Panc1 (cell line): Measurements from ENCODE around the gene EMC9. TPM values are rescaled to one million over a fixed set of nuclear protein-coding genes. Genes with fewer than 3 reads are reported as not detected.

Experiments
- ATAC-seq: fragments of 200-7000 bp; cut with Tn5 transposase; 2 replicates; pipeline ENCODE4 v1.9.1; 2020; ENCODE audit warnings: mild to moderate bottlenecking, moderate library complexity
- BruUV-seq: library from RNA; stranded (reverse); fragments of 400-500 nt; replicated peaks from 2 replicates; lab custom pipeline; 2021; lab: Mats Ljungman, UMichigan
- CTCF ChIA-PET: fragments of 300-600 bp; sonication (Branson Sonifier 250); formaldehyde crosslinking; loops from one replicate; lab custom pipeline; 2022; ENCODE audit warnings: antibody characterized with exemption; lab: Charles Lee
- POLR2A ChIA-PET: fragments of 300-600 bp; sonication (Branson Sonifier 250); formaldehyde crosslinking; loops from one replicate; lab custom pipeline; 2022; ENCODE audit warnings: antibody characterized with exemption; lab: Charles Lee
- DNase-seq: peaks from one replicate; pipeline ENCODE4 v3.0.0-alpha.2; 2010; ENCODE audit warnings: low read depth, low spot score
- H3K27ac ChIP-seq: 2 replicates; pipeline ENCODE4 v1.5.1; 2011; ENCODE audit warnings: mild to moderate bottlenecking, low read length, inconsistent platforms
- H3K27me3 ChIP-seq: fragments of 200-500 bp; sonication (Bioruptor generic); 2 replicates; pipeline ENCODE4 v1.6.0; 2014; ENCODE audit warnings: low read length, inconsistent platforms; ENCODE audit not compliant: control insufficient read depth, insufficient read depth
- H3K36me3 ChIP-seq: fragments of 200-500 bp; sonication (Bioruptor generic); 2 replicates; pipeline ENCODE4 v1.5.1; 2014; ENCODE audit warnings: inconsistent platforms, mild to moderate bottlenecking, low read length, moderate library complexity; ENCODE audit not compliant: control insufficient read depth, insufficient read depth
- H3K4me1 ChIP-seq: 2 replicates; pipeline ENCODE4 v1.5.1; 2011; ENCODE audit warnings: inconsistent platforms, mild to moderate bottlenecking, low read length, moderate library complexity; ENCODE audit not compliant: control insufficient read depth, insufficient read depth
- H3K4me3 ChIP-seq, 2 experiments: 2 replicates each; pipeline ENCODE4 v1.5.1; 2011 to 2012; ENCODE audit warnings: low read depth in 2 of 2, low read length in 2 of 2, mild to moderate bottlenecking in 2 of 2, inconsistent platforms in 1 of 2, moderate library complexity in 1 of 2
- H3K9me3 ChIP-seq: fragments of 200-500 bp; sonication (Bioruptor generic); 2 replicates; pipeline ENCODE4 v1.5.1; 2014; ENCODE audit warnings: low read depth, mild to moderate bottlenecking, inconsistent platforms, low read length, moderate library complexity; ENCODE audit not compliant: control insufficient read depth, insufficient read depth
- POLR2AphosphoS5 ChIP-seq: IDR thresholded peaks from 2 replicates; pipeline ENCODE4 v1.6.1; 2012; ENCODE audit warnings: mild to moderate bottlenecking, low read depth, low read length, moderate library complexity
- REST ChIP-seq, 2 experiments: IDR thresholded peaks; 2 replicates each; pipeline ENCODE4 v1.6.1; 2011 to 2012; ENCODE audit warnings: low read depth in 2 of 2, control low read depth in 1 of 2, low read length in 1 of 2, mild to moderate bottlenecking in 1 of 2, moderate library complexity in 1 of 2; ENCODE audit not compliant: insufficient read depth in 1 of 2
- SIN3A ChIP-seq: IDR thresholded peaks from 2 replicates; pipeline ENCODE4 v1.6.1; 2012; ENCODE audit warnings: low read depth, mild to moderate bottlenecking, low read length, moderate library complexity, borderline replicate concordance; ENCODE audit not compliant: insufficient read depth
- TCF7L2 ChIP-seq: IDR thresholded peaks from 2 replicates; pipeline ENCODE4 v1.6.1; 2011; ENCODE audit warnings: mild to moderate bottlenecking, low read depth, low read length, inconsistent platforms
- in situ Hi-C: cut with HindIII; loops from 2 replicates; pipeline ENCODE4 v1.10.0; 2016; ENCODE audit warnings: low sequenced_read_pairs, low pct_unique_long_range_greater_than_20kb
- intact Hi-C: fragments of 100-400 bp; cut with micrococcal nuclease; formaldehyde crosslinking; loops from one replicate; pipeline ENCODE4 v1.10.0; 2022; ENCODE audit not compliant: unreplicated experiment
- total RNA-seq: library from RNA; stranded (reverse); gene quantifications from one replicate; pipeline ENCODE4 v1.2.1, GENCODE V29; 2021; ENCODE audit not compliant: unreplicated experiment
- TF ChIP-seq, protein P1 (sequence below): fragments of 450-650 bp; IDR thresholded peaks from 2 replicates; pipeline ENCODE4 v1.5.1; 2017; ENCODE audit warnings: mild to moderate bottlenecking

EMC9 gene
- total RNA-seq, 1 experiment from 2014 or later, result 42.5 TPM

DNA sequence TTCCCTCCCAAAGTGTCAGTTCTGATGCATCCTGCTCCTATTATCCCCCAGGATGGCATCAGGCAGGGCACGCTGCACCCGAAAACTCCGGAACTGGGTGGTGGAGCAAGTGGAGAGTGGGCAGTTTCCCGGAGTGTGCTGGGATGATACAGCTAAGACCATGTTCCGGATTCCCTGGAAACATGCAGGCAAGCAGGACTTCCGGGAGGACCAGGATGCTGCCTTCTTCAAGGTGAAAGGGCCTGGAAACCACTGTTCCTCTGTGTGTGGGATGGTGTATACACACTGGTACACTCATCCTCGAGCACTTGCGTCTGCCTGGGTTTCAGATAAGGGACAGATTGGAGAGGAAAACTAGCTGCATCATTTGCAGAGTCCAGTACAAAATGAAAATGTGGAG is 20.7 kb upstream of the EMC9 start:
- intact Hi-C loops (no loop called here), in situ Hi-C loops (no loop called here)
- ATAC-seq (no peak), DNase-seq (no peak)
- POLR2A ChIA-PET, result interaction anchor here (0.7 kb wide), 1 partner anchor 26 kb away, joined by 3 read pairs; no protein-coding TSS in a partner anchor
- Histone ChIP-seq H3K9me3 (no peaks in the 10 kb centered on the region), H3K4me1 (peaks cover 4% of the 10 kb centered on the region), H3K36me3 (no peaks in the 10 kb centered on the region; the same call in none of the 2 replicates), H3K27ac (peak overlapping the region; percentile 89; the same call in 1 of the 2 replicates), H3K4me3 (peak overlapping the region; percentile 50 to 76), H3K27me3 (no peaks in the 10 kb centered on the region)
- no peak for TF ChIP-seq TCF7L2
- TF ChIP-seq, protein P1, sequence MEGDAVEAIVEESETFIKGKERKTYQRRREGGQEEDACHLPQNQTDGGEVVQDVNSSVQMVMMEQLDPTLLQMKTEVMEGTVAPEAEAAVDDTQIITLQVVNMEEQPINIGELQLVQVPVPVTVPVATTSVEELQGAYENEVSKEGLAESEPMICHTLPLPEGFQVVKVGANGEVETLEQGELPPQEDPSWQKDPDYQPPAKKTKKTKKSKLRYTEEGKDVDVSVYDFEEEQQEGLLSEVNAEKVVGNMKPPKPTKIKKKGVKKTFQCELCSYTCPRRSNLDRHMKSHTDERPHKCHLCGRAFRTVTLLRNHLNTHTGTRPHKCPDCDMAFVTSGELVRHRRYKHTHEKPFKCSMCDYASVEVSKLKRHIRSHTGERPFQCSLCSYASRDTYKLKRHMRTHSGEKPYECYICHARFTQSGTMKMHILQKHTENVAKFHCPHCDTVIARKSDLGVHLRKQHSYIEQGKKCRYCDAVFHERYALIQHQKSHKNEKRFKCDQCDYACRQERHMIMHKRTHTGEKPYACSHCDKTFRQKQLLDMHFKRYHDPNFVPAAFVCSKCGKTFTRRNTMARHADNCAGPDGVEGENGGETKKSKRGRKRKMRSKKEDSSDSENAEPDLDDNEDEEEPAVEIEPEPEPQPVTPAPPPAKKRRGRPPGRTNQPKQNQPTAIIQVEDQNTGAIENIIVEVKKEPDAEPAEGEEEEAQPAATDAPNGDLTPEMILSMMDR, result no peak
- no peak for TF ChIP-seq POLR2AphosphoS5
- TF ChIP-seq REST (IDR thresholded peaks at IDR 0.05; ENCODE audit: insufficient read depth in 1 of 2, low read depth in 2 of 2, low read length in 1 of 2), result no peak
- TF ChIP-seq SIN3A, result no peak
- BruUV-seq, result no TSS peak
- CTCF ChIA-PET, result interaction anchor here (1.0 kb wide), 1 partner anchor 104 kb away, joined by 4 read pairs; no protein-coding TSS in a partner anchor

DNA sequence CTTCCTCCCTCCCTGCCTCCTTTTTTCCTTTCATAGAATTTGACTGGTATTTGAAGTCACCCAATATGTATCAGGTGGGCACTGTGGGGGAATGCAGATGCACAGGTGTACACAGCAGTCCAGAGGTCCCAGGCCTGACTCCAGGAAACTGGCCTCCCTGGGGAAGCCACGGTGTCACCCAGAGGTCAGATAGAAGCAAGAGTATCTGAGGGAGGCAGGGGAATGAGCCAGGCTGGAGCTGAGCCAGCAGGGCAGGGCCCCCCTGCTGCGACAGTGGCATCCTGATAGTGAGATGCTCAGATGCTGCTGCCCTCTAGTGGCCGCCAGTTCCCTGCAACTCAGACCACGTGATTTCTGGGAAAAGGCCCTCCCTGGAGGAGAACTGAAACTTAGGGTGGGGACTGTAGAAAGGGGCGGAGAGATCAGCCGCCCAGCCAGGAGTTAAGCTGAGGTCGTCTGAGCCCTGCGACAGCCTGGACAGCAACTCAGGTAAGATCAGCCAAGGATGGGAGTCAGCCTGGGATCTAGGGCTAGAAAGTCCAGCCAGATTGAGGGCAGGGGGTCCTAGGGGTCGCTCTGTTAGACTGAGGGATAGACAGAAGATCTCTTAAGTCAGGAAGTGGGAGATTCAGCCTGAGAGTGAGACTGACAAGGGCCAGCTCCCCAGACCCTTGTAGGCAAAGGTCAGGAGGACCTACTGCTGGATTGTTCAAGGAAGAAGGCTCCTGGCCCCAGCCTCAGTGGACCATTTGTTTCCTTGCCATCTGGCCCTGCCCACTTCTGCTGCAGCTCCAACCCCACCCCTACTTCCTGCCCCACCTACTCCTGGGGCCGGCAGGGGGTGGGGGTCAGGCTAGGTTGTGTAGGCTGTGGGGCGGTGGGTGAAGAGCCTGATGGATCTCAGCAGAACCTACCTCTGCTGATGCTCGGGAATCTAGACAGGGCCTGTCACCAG is 19.7 kb upstream of the EMC9 start, which contains the start of gene IRF9:
IRF9 (plus strand) TSS at position 416 of the 955 bp plus-strand sequence. CDS start 880 bp downstream, outside the sequence.
- H3K36me3 ChIP-seq, result no peaks in the 10 kb centered on the region; the same call in none of the 2 replicates
- POLR2A ChIA-PET, result interaction anchor here (0.7 kb wide), 1 partner anchor 27 kb away, joined by 3 read pairs; no protein-coding TSS in a partner anchor
- peak within 1 kb of the TSS; percentile 50 to 76 for H3K4me3 ChIP-seq
- BruUV-seq, result no TSS peak
- DNase-seq (peak; percentile 77), ATAC-seq (peak; percentile 91)
- intact Hi-C loops (no loop called here), in situ Hi-C loops (no loop called here)
- peak within 1 kb of the TSS; percentile 89 for H3K27ac ChIP-seq
- CTCF ChIA-PET, result interaction anchor here (1.1 to 1.2 kb wide), 2 partner anchors 25 to 103 kb away, joined by 3 to 5 read pairs; partner anchors contain the start of gene PSME1
- TF ChIP-seq, protein P1, result peak; percentile 91
- TF ChIP-seq POLR2AphosphoS5, result peak; percentile 61
- no peak for TF ChIP-seq SIN3A
- no peaks in the 10 kb centered on the region for H3K9me3 ChIP-seq
- no peaks in the 10 kb centered on the region for H3K27me3 ChIP-seq
- H3K4me1 ChIP-seq, result peaks cover 4% of the 10 kb centered on the region
